Endodermal cell (in vitro differentiated cells): ENCODE measurements around the gene SREBF1. TPM values are rescaled to one million over a fixed set of nuclear protein-coding genes. Genes with fewer than 3 reads are reported as not detected.
A peak's percentile ranks its signal among the peaks of the same experiment; 100 is the strongest.

ENCODE experiments used
- DNase-seq: peaks from one replicate; pipeline ENCODE4 v3.0.0-alpha.2; 2017
- H3K27ac ChIP-seq: 2 replicates; pipeline ENCODE4 v1.5.1; 2013; ENCODE audit warnings: mild to moderate bottlenecking, low read depth, low read length, moderate library complexity
- H3K27me3 ChIP-seq: 2 replicates; pipeline ENCODE4 v1.6.1; 2013; ENCODE audit warnings: mild to moderate bottlenecking, low read length, moderate library complexity; ENCODE audit not compliant: insufficient read depth, control insufficient read depth, poor library complexity, severe bottlenecking
- H3K36me3 ChIP-seq: 2 replicates; pipeline ENCODE4 v1.7.0; 2013; ENCODE audit warnings: mild to moderate bottlenecking, low read length, moderate library complexity; ENCODE audit not compliant: control insufficient read depth, insufficient read depth
- H3K4me1 ChIP-seq: one replicate; pipeline ENCODE4 v1.7.0; 2013; ENCODE audit warnings: low read length; ENCODE audit not compliant: control insufficient read depth, insufficient read depth
- H3K4me3 ChIP-seq: 2 replicates; pipeline ENCODE4 v1.5.1; 2013; ENCODE audit warnings: mild to moderate bottlenecking, low read length, moderate library complexity
- H3K9ac ChIP-seq: 2 replicates; pipeline ENCODE4 v1.6.1; 2013; ENCODE audit warnings: mild to moderate bottlenecking, low read length, moderate library complexity; ENCODE audit not compliant: poor library complexity, severe bottlenecking; ENCODE audit errors: extremely low read depth
- H3K9me3 ChIP-seq: 2 replicates; pipeline ENCODE4 v1.6.1; 2013; ENCODE audit warnings: mild to moderate bottlenecking, low read length, moderate library complexity; ENCODE audit not compliant: control insufficient read depth
- H3K27ac Mint-ChIP-seq: 2 replicates; pipeline ENCODE4 v1.8.0; 2020; ENCODE audit warnings: mixed read lengths
- H3K27me3 Mint-ChIP-seq: 2 replicates; pipeline ENCODE4 v1.8.0; 2021; ENCODE audit warnings: mild to moderate bottlenecking, mixed read lengths; ENCODE audit not compliant: insufficient read depth
- H3K36me3 Mint-ChIP-seq: 2 replicates; pipeline ENCODE4 v1.8.0; 2020; ENCODE audit warnings: low read depth, mixed read lengths
- H3K4me1 Mint-ChIP-seq: 2 replicates; pipeline ENCODE4 v1.8.0; 2020; ENCODE audit warnings: mixed read lengths
- H3K4me3 Mint-ChIP-seq: 2 replicates; pipeline ENCODE4 v1.8.0; 2020; ENCODE audit warnings: mild to moderate bottlenecking, moderate library complexity, mixed read lengths
- H3K9me3 Mint-ChIP-seq: 2 replicates; pipeline ENCODE4 v1.8.0; 2020; ENCODE audit warnings: mild to moderate bottlenecking, mixed read lengths
- CTCF ChIP-seq: fragments of 200-600 bp; sonication (generic); conservative IDR thresholded peaks from 2 replicates; pipeline ENCODE4 v1.5.0; 2021; ENCODE audit warnings: antibody characterized with exemption, mild to moderate bottlenecking
- WGBS, 2 experiments: methylation state at CpG; one replicate each; pipeline versions ENCODE4 v1.1.5 to v1.1.7; 2013; ENCODE audit warnings: missing lambda C conversion rate in 2 of 2, mixed read lengths in 1 of 2; ENCODE audit not compliant: insufficient coverage in 1 of 2, insufficient read length in 1 of 2; 5-methylcytosine and 5-hydroxymethylcytosine counted together
- total RNA-seq, 2 donors: library from RNA; stranded (reverse); fragmentation: NEBNext Ultra II Directional in 1 of 2; extraction: Animal tissue kit (Norgen Biotek cat#: 25700) in 1 of 2; gene quantifications; 2 replicates in 1 of 2; 3 replicates in 1 of 2; pipeline ENCODE4 v1.2.1, GENCODE V29; 2021

Gene SREBF1
- total RNA-seq, 2 donors from 2014 or later, result 39.0 to 58.2 TPM

- Mint-ChIP-seq H3K36me3 (peaks cover 4% of the 10 kb centered on the region), H3K27me3 (no peaks in the 10 kb centered on the region), H3K4me3 (no peak overlapping the region), H3K4me1 (peaks cover 18% of the 10 kb centered on the region), H3K27ac (no peak overlapping the region), H3K9me3 (no peaks in the 10 kb centered on the region)
- Histone ChIP-seq H3K27me3 (no peaks in the 10 kb centered on the region), H3K36me3 (peaks cover 22% of the 10 kb centered on the region), H3K4me3 (no peak overlapping the region), H3K27ac (no peak overlapping the region), H3K9ac (no peak overlapping the region), H3K9me3 (no peaks in the 10 kb centered on the region), H3K4me1 (peaks cover 13% of the 10 kb centered on the region)
- TF ChIP-seq CTCF, result no peak
- 84 to 91% methylated on average over 3 to 7 of the region's 8 CpGs for WGBS, 2 experiments
- no peak for DNase-seq
Observed at GRCh38 chr17:17873450-17873991, 36.7 kb upstream of the SREBF1 start.

GRCh38 chr17:17872547-17873345, 36.0 kb upstream of the SREBF1 start:
- Mint-ChIP-seq H3K27me3 (no peaks in the 10 kb centered on the region), H3K36me3 (peaks cover 4% of the 10 kb centered on the region), H3K9me3 (no peaks in the 10 kb centered on the region), H3K4me1 (peaks cover 15% of the 10 kb centered on the region), H3K27ac (no peak overlapping the region), H3K4me3 (no peak overlapping the region)
- H3K4me3 ChIP-seq, result no peak overlapping the region
- H3K27me3 ChIP-seq, result no peaks in the 10 kb centered on the region
- H3K4me1 ChIP-seq, result peaks cover 9% of the 10 kb centered on the region
- WGBS, 2 experiments, result 93% methylated on average over 6 to 9 of the region's 9 CpGs
- H3K27ac ChIP-seq, result no peak overlapping the region
- no peak overlapping the region for H3K9ac ChIP-seq
- H3K9me3 ChIP-seq, result no peaks in the 10 kb centered on the region
- H3K36me3 ChIP-seq, result peaks cover 22% of the 10 kb centered on the region
- TF ChIP-seq CTCF, result no peak
- peak; percentile 44 for DNase-seq

GRCh38 chr17:17871913-17872312, 35.1 kb upstream of the SREBF1 start:
- H3K36me3 ChIP-seq, result peaks cover 19% of the 10 kb centered on the region
- H3K4me3 ChIP-seq, result no peak overlapping the region
- Mint-ChIP-seq H3K36me3 (peaks cover 4% of the 10 kb centered on the region), H3K27ac (no peak overlapping the region), H3K9me3 (no peaks in the 10 kb centered on the region), H3K4me1 (peaks cover 7% of the 10 kb centered on the region), H3K4me3 (no peak overlapping the region), H3K27me3 (no peaks in the 10 kb centered on the region)
- no peaks in the 10 kb centered on the region for H3K27me3 ChIP-seq
- H3K4me1 ChIP-seq, result peaks cover 2% of the 10 kb centered on the region
- no peaks in the 10 kb centered on the region for H3K9me3 ChIP-seq
- DNase-seq, result no peak
- WGBS, 2 experiments, result 94% methylated on average over 2 of the region's 3 CpGs; no CpG with 5 or more reads in 1 of the 2 experiments
- H3K9ac ChIP-seq, result no peak overlapping the region
- no peak overlapping the region for H3K27ac ChIP-seq
- no peak for TF ChIP-seq CTCF
